Thoracic aorta (tissue), 2 donors: ENCODE data around the gene R3HDM2. TPM values are rescaled to one million over a fixed set of nuclear protein-coding genes. Genes with fewer than 3 reads are reported as not detected.

Experiments
- ATAC-seq: fragments of 150-250 bp; one replicate; pipeline ENCODE4 v1.8.0; 2017; ENCODE audit warnings: low read depth; ENCODE audit not compliant: insufficient number of reproducible peaks, low FRiP score
- DNase-seq: peaks from one replicate; pipeline ENCODE4 v3.0.0-alpha.2; 2020; ENCODE audit warnings: low spot score
- H3K27ac ChIP-seq, 2 donors: fragments of 200-600 bp; sonication (generic); 1 replicate in 1 of 2; 2 replicates in 1 of 2; pipeline ENCODE4 v1.5.1; 2016; ENCODE audit warnings: mild to moderate bottlenecking in 2 of 2, moderate library complexity in 2 of 2
- H3K27me3 ChIP-seq: fragments of 200-600 bp; sonication (generic); replicated peaks from 2 replicates; pipeline ENCODE4 v1.6.0; 2016; ENCODE audit warnings: mild to moderate bottlenecking; ENCODE audit not compliant: insufficient read depth
- H3K36me3 ChIP-seq: fragments of 200-600 bp; sonication (generic); one replicate; pipeline ENCODE4 v1.5.1; 2016
- H3K4me1 ChIP-seq, 2 donors: fragments of 200-600 bp; sonication (generic); 1 replicate in 1 of 2; 2 replicates in 1 of 2; pipeline versions ENCODE4 v1.5.1 to v1.6.0; 2016; ENCODE audit warnings: low read depth in 2 of 2, mild to moderate bottlenecking in 1 of 2; ENCODE audit not compliant: control insufficient read depth in 1 of 2
- H3K4me3 ChIP-seq: fragments of 200-600 bp; sonication (generic); 2 replicates; pipeline ENCODE4 v1.5.1; 2016; ENCODE audit warnings: mild to moderate bottlenecking
- H3K9me3 ChIP-seq: fragments of 200-600 bp; sonication (generic); 2 replicates; pipeline ENCODE4 v1.5.1; 2016
- total RNA-seq, 2 donors: library from RNA; depleted of rRNA; stranded (reverse); fragments of >200 nt; gene quantifications; one replicate each; pipeline versions ENCODE4 v1.1.0 to v1.2.3, GENCODE V29; 2016
- TF ChIP-seq, protein P1 (sequence below): fragments of 200-600 bp; sonication (generic); IDR thresholded peaks from one replicate; pipeline ENCODE4 v1.5.1; 2019; ENCODE audit warnings: antibody characterized with exemption

Gene R3HDM2
- total RNA-seq, 2 donors from 2014 or later, result 26.5 to 62.4 TPM

GRCh38 chr12:57212701-57213057, 218.2 kb downstream of the R3HDM2 start:
- Histone ChIP-seq H3K27ac (peak overlapping the region; percentile 59 to 71), H3K27me3 (no peaks in the 10 kb centered on the region), H3K4me3 (no peak overlapping the region), H3K9me3 (no peaks in the 10 kb centered on the region), H3K36me3 (peaks cover 42% of the 10 kb centered on the region), H3K4me1 (peaks cover 20 to 68% of the 10 kb centered on the region in 2 donors)
- TF ChIP-seq, protein P1, sequence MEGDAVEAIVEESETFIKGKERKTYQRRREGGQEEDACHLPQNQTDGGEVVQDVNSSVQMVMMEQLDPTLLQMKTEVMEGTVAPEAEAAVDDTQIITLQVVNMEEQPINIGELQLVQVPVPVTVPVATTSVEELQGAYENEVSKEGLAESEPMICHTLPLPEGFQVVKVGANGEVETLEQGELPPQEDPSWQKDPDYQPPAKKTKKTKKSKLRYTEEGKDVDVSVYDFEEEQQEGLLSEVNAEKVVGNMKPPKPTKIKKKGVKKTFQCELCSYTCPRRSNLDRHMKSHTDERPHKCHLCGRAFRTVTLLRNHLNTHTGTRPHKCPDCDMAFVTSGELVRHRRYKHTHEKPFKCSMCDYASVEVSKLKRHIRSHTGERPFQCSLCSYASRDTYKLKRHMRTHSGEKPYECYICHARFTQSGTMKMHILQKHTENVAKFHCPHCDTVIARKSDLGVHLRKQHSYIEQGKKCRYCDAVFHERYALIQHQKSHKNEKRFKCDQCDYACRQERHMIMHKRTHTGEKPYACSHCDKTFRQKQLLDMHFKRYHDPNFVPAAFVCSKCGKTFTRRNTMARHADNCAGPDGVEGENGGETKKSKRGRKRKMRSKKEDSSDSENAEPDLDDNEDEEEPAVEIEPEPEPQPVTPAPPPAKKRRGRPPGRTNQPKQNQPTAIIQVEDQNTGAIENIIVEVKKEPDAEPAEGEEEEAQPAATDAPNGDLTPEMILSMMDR, result no peak
- ATAC-seq, result no peak
- no peak for DNase-seq

- Histone ChIP-seq H3K9me3 (no peaks in the 10 kb centered on the region), H3K4me1 (peaks cover 18 to 62% of the 10 kb centered on the region in 2 donors), H3K36me3 (peaks cover 47% of the 10 kb centered on the region), H3K4me3 (no peak overlapping the region), H3K27me3 (no peaks in the 10 kb centered on the region), H3K27ac (peak overlapping the region; percentile 59 to 71)
- TF ChIP-seq, protein P1, result no peak
- DNase-seq (no peak), ATAC-seq (no peak)
Measured at GRCh38 chr12:57211791-57212700, 218.8 kb downstream of the R3HDM2 start.

DNA sequence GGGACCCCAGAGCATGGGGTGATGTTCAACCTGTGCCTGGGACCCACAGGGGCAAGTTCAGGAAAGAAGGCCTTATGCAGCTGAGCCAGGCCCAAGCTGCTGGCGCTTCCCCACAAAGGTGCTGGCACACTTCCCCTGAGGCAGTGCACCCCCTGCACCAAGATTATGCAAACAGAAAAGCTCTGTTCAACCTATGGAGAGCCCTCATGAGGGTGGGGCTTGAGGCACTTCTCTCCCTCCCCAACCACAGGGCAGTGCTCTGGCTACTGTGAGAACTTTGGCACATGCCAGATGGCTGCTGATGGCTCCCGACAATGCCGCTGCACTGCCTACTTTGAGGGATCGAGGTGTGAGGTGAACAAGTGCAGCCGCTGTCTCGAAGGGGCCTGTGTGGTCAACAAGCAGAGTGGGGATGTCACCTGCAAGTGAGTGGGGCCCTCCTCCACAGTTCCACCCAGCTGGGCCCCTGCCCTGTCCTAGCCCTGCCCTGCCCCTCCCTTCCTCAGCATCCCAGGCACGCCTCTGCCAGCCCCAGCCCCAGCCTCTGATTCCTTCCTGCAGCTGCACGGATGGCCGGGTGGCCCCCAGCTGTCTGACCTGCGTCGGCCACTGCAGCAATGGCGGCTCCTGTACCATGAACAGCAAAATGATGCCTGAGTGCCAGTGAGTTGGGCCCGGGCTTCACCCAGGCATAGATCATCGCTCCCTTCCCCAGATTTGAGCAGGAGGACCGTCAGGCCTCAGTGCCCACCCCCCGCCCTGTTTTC, 219.7 kb downstream of the R3HDM2 start:
- no peak for DNase-seq
- H3K4me1 ChIP-seq, result peaks cover 13 to 54% of the 10 kb centered on the region in 2 donors
- no peaks in the 10 kb centered on the region for H3K9me3 ChIP-seq
- TF ChIP-seq, protein P1, result no peak
- H3K27ac ChIP-seq, result peak overlapping the region; percentile 59 to 71
- no peak overlapping the region for H3K4me3 ChIP-seq
- no peak for ATAC-seq
- H3K36me3 ChIP-seq, result peaks cover 56% of the 10 kb centered on the region
- H3K27me3 ChIP-seq, result no peaks in the 10 kb centered on the region

- no peak for ATAC-seq
- no peak for DNase-seq
- TF ChIP-seq, protein P1, result no peak
- no peak overlapping the region for H3K27ac ChIP-seq
- H3K27me3 ChIP-seq, result no peaks in the 10 kb centered on the region
- no peaks in the 10 kb centered on the region for H3K9me3 ChIP-seq
- H3K36me3 ChIP-seq, result peaks cover 62% of the 10 kb centered on the region
- H3K4me1 ChIP-seq, result peaks cover 9 to 48% of the 10 kb centered on the region in 2 donors
- no peak overlapping the region for H3K4me3 ChIP-seq
Measured at GRCh38 chr12:57210461-57210860, 220.4 kb downstream of the R3HDM2 start.

DNA sequence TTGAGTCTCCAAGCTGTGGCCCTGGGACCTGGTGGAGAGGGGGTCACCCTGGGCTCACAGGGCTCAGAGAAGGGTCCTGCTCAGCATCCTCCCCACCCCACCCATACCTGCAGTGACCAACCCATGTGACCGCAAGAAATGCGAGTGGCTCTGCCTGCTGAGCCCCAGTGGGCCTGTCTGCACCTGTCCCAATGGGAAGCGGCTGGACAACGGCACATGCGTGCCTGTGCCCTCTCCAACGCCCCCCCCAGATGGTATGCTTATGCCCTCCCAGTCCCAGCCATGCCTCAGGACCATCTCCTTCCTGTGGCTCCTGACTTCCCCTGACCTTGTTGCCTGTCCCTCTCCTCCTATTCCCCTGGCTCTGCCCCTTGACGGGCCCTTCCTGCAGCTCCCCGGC, 220.9 kb downstream of the R3HDM2 start:
- Histone ChIP-seq H3K27ac (no peak overlapping the region), H3K27me3 (no peaks in the 10 kb centered on the region), H3K9me3 (no peaks in the 10 kb centered on the region), H3K36me3 (peaks cover 68% of the 10 kb centered on the region), H3K4me3 (no peak overlapping the region), H3K4me1 (peaks cover 6 to 44% of the 10 kb centered on the region in 2 donors)
- no peak for DNase-seq
- TF ChIP-seq, protein P1, result no peak
- no peak for ATAC-seq
